ENCODE measurements around the gene AK5.

AK5 gene

DNA sequence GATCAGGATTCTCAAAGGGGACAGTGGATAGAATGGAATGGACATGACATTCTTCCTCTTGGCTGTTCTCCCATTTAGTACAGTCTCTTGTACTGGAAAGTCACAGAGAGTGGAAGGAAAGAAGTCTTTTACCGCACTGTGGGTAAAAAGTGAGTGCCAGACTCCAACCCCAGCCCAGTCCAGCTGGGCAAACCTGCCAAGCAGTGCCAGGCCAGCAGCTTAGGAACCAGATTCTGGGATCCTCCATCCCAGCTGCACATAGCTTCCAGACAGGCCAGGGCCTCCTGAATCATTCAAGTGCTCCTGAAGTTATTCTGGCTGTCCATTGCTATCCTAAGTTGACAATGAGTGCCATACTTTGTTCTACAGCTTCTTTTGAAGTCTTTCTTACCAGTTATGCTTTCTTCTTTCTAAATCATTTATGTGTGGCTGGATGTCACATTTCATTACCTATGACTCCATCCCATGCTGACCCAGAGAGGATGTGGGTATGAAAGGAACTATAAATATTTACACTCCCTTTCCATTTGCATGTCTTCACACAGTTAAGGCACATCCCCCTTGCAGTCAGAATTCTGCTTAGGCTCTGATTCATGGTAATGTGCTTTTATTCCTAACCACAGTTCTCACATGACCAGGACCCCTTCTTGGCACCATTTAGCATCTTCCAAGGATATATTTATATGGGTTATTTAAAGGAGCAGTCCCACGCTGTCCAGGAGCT lies 88.9 kb downstream of the AK5 start:
- H3K4me3 ChIP-seq (ENCODE audit: low read depth in 1 of 2, low read length in 2 of 2) = no peak overlapping the region
- no peaks in the 10 kb centered on the region for H3K36me3 ChIP-seq (ENCODE audit: control insufficient read depth in 1 of 2, insufficient read depth in 2 of 2, low read length in 2 of 2)
- H3K27ac ChIP-seq (ENCODE audit: low read depth, low read length) = no peak overlapping the region
- H3K9ac ChIP-seq (ENCODE audit: low read depth in 1 of 2, low read length in 2 of 2) = no peak overlapping the region
- H3K27me3 ChIP-seq (ENCODE audit: control insufficient read depth in 1 of 2, insufficient read depth in 2 of 2, low read length in 2 of 2) = no peaks in the 10 kb centered on the region
- H3K4me1 ChIP-seq (ENCODE audit: control insufficient read depth in 1 of 2, insufficient read depth in 2 of 2, low read length in 2 of 2) = no peaks in the 10 kb centered on the region
- H3K9me3 ChIP-seq (ENCODE audit: control insufficient read depth in 1 of 2, low read length in 2 of 2) = no peaks in the 10 kb centered on the region

DNA sequence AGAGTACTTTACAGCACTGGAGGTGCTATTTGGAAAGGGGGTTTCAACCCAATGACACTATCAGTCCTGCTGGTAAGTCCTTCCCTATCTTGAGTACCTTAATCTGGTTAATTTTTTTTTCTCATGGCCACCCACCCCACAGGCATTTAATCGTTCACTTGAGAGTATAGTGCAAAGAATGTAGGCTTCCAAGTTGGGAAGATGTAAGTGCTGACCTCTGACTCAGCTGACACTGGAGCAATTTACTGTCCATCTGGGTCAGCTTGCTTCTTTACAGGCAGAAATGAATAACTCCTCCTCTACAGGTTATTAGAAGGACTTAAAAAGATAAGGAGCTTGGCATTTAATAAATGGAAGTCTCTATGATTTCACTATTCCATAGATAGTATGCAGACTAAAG lies 89.6 kb downstream of the AK5 start:
- Histone ChIP-seq H3K27ac (ENCODE audit: low read depth, low read length) (no peak overlapping the region), H3K4me1 (ENCODE audit: control insufficient read depth in 1 of 2, insufficient read depth in 2 of 2, low read length in 2 of 2) (no peaks in the 10 kb centered on the region), H3K36me3 (ENCODE audit: control insufficient read depth in 1 of 2, insufficient read depth in 2 of 2, low read length in 2 of 2) (no peaks in the 10 kb centered on the region), H3K9ac (ENCODE audit: low read depth in 1 of 2, low read length in 2 of 2) (no peak overlapping the region), H3K9me3 (ENCODE audit: control insufficient read depth in 1 of 2, low read length in 2 of 2) (no peaks in the 10 kb centered on the region), H3K27me3 (ENCODE audit: control insufficient read depth in 1 of 2, insufficient read depth in 2 of 2, low read length in 2 of 2) (no peaks in the 10 kb centered on the region), H3K4me3 (ENCODE audit: low read depth in 1 of 2, low read length in 2 of 2) (no peak overlapping the region)

DNA sequence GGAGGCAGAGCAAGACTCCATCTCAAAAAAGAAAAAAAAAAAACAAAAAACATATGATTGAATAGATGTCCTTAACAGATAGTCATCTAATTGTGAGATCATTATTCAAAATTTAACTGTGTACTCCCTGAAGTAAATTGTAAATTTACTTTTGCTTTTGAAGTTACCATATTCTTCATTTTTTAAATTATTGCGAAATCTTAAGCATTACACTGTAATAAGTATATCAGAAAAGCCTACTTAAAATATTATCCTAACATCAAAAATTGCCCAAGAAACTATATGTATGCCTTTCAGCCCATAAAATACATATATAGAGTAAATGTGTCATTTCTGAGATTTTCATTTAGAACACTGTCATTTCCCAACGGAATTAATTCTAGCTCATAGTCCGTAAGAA lies 91.9 kb downstream of the AK5 start:
- H3K4me3 ChIP-seq (ENCODE audit: low read depth in 1 of 2, low read length in 2 of 2) = no peak overlapping the region
- H3K27ac ChIP-seq (ENCODE audit: low read depth, low read length) = no peak overlapping the region
- H3K9me3 ChIP-seq (ENCODE audit: control insufficient read depth in 1 of 2, low read length in 2 of 2) = no peaks in the 10 kb centered on the region
- no peaks in the 10 kb centered on the region for H3K4me1 ChIP-seq (ENCODE audit: control insufficient read depth in 1 of 2, insufficient read depth in 2 of 2, low read length in 2 of 2)
- no peaks in the 10 kb centered on the region for H3K36me3 ChIP-seq (ENCODE audit: control insufficient read depth in 1 of 2, insufficient read depth in 2 of 2, low read length in 2 of 2)
- no peak overlapping the region for H3K9ac ChIP-seq (ENCODE audit: low read depth in 1 of 2, low read length in 2 of 2)
- no peaks in the 10 kb centered on the region for H3K27me3 ChIP-seq (ENCODE audit: control insufficient read depth in 1 of 2, insufficient read depth in 2 of 2, low read length in 2 of 2)

DNA sequence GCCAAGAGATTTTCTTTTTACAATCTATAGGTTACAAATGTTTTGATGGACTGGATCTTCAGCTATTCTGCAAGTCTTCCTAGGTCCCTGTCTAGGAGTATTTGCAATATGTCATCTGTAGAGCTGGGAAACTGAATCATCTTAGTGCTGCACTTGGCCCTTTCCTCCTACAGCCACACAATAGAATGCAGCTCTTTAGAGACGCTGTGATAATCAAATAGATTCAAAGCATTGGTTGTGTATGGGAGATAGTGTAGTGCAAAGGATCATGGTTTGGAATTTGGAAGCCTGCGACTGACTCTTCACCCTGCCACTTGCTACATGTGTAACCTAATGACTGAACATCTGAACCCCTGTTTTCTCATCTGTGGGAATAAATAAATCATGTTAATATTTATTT lies 93.7 kb downstream of the AK5 start:
- Histone ChIP-seq H3K9me3 (ENCODE audit: control insufficient read depth in 1 of 2, low read length in 2 of 2) (no peaks in the 10 kb centered on the region), H3K9ac (ENCODE audit: low read depth in 1 of 2, low read length in 2 of 2) (no peak overlapping the region), H3K36me3 (ENCODE audit: control insufficient read depth in 1 of 2, insufficient read depth in 2 of 2, low read length in 2 of 2) (no peaks in the 10 kb centered on the region), H3K4me3 (ENCODE audit: low read depth in 1 of 2, low read length in 2 of 2) (no peak overlapping the region), H3K27ac (ENCODE audit: low read depth, low read length) (no peak overlapping the region), H3K4me1 (ENCODE audit: control insufficient read depth in 1 of 2, insufficient read depth in 2 of 2, low read length in 2 of 2) (no peaks in the 10 kb centered on the region), H3K27me3 (ENCODE audit: control insufficient read depth in 1 of 2, insufficient read depth in 2 of 2, low read length in 2 of 2) (peaks cover 0 to 3% of the 10 kb centered on the region in 2 donors)

DNA sequence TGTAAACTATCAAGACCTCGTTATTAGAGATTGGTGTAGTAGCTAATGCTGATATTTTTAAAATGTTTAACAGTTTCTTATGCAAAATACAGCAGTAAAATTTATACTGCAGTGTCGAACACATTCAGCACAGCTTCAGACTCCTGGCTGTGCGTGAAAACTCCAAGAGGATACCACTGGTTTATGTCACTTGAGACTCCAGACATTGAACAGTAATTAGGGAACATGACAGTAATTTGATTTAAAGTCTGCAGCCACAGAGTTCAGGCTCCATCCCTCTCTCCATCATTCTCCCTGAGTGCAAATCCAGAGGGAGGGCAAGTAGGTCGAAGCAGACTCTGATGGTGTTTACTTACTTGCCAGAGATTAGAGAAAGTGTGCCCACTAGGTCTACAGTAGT lies 94.2 kb downstream of the AK5 start:
- no peak overlapping the region for H3K9ac ChIP-seq (ENCODE audit: low read depth in 1 of 2, low read length in 2 of 2)
- peaks cover 0 to 3% of the 10 kb centered on the region in 2 donors for H3K27me3 ChIP-seq (ENCODE audit: control insufficient read depth in 1 of 2, insufficient read depth in 2 of 2, low read length in 2 of 2)

DNA sequence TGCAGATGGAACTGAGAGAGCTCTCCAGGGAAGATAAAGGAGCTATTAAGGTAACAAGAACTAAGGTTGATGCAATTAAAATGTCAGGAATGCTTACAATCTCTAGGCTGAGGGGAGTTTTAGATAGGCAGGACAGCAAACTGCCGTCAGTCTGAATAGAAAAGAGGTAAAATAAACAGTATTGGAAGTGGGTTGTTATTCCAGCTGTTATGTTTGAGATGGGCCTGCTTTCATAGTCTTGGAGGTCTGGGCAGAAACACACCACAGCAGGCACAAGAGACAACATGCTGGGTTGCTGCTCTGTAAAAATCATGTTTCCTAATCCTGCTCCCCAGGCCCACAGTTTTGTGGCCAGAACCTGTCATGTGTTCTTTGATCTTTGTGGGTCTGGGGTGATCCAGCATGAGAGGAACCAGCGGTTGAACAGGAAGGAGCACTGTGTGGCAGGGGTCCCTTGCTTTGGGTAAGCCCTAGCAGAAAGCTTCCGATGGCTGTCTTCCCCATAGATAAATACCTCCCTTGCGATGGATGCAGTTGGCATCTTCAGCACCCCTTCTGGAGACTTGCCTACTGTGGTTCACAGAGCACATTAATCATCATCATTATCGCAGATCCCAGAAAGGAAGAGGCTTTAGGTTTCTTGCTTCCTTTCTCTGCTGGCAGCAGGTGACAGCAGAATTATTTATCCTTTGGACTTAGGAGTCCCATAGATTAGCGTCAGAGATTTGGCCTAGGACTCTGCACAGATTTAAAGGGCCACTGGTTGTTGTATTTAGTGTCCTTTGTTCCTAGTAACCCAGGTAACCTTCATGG lies 97.1 kb downstream of the AK5 start:
- no peak overlapping the region for H3K4me3 ChIP-seq (ENCODE audit: low read depth in 1 of 2, low read length in 2 of 2)
- no peak overlapping the region for H3K9ac ChIP-seq (ENCODE audit: low read depth in 1 of 2, low read length in 2 of 2)
- peaks cover 0 to 3% of the 10 kb centered on the region in 2 donors for H3K27me3 ChIP-seq (ENCODE audit: control insufficient read depth in 1 of 2, insufficient read depth in 2 of 2, low read length in 2 of 2)
- no peak overlapping the region for H3K27ac ChIP-seq (ENCODE audit: low read depth, low read length)
- H3K4me1 ChIP-seq (ENCODE audit: control insufficient read depth in 1 of 2, insufficient read depth in 2 of 2, low read length in 2 of 2) = no peaks in the 10 kb centered on the region
- H3K9me3 ChIP-seq (ENCODE audit: control insufficient read depth in 1 of 2, low read length in 2 of 2) = no peaks in the 10 kb centered on the region
- no peaks in the 10 kb centered on the region for H3K36me3 ChIP-seq (ENCODE audit: control insufficient read depth in 1 of 2, insufficient read depth in 2 of 2, low read length in 2 of 2)

More for the DNA sequence above, 94.2 kb downstream of the AK5 start:
- H3K27ac ChIP-seq (ENCODE audit: low read depth, low read length) = no peak overlapping the region
- H3K36me3 ChIP-seq (ENCODE audit: control insufficient read depth in 1 of 2, insufficient read depth in 2 of 2, low read length in 2 of 2) = no peaks in the 10 kb centered on the region
- no peak overlapping the region for H3K4me3 ChIP-seq (ENCODE audit: low read depth in 1 of 2, low read length in 2 of 2)
- H3K9me3 ChIP-seq (ENCODE audit: control insufficient read depth in 1 of 2, low read length in 2 of 2) = no peaks in the 10 kb centered on the region
- no peaks in the 10 kb centered on the region for H3K4me1 ChIP-seq (ENCODE audit: control insufficient read depth in 1 of 2, insufficient read depth in 2 of 2, low read length in 2 of 2)

DNA sequence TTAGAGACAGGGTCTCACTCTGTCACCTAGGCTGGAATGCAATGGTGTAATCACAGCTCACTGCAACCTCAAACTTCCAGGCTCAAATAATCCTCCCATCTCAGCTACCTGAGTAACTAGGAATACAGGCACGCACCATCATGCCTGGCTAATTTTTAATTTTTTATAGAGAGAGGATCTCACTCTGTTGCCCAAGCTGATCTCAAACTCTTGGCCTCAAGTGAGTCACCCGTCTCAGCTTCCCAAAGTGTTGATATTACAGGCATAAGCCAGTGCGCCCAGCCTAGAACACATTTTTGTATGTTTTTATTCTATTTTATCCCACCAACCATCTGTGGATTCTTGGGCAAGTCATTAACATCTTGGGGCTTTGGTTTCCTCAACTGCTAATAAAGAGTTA lies 100.5 kb downstream of the AK5 start:
- Histone ChIP-seq H3K4me1 (ENCODE audit: control insufficient read depth in 1 of 2, insufficient read depth in 2 of 2, low read length in 2 of 2) (no peaks in the 10 kb centered on the region), H3K9ac (ENCODE audit: low read depth in 1 of 2, low read length in 2 of 2) (no peak overlapping the region), H3K36me3 (ENCODE audit: control insufficient read depth in 1 of 2, insufficient read depth in 2 of 2, low read length in 2 of 2) (no peaks in the 10 kb centered on the region)

DNA sequence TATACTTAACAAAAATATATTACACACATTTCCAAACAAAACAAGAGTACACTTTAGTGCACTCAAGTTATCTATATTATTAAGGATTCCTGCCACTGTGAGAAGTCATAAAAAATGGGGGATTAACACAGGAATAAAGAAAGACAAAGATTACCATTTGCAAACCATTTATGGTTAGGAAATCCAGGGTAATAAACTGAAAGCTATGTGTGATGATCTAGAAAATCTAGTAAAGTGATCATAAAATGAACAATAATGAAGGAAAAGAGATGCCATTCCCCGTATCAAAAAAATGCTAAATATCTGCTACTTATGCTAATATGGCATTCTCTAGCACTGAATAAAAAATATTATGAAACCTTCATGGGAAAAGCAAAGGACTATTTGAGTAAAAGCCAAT lies 101.4 kb downstream of the AK5 start:
- Histone ChIP-seq H3K9ac (ENCODE audit: low read depth in 1 of 2, low read length in 2 of 2) (no peak overlapping the region), H3K9me3 (ENCODE audit: control insufficient read depth in 1 of 2, low read length in 2 of 2) (no peaks in the 10 kb centered on the region), H3K36me3 (ENCODE audit: control insufficient read depth in 1 of 2, insufficient read depth in 2 of 2, low read length in 2 of 2) (no peaks in the 10 kb centered on the region)

More for the DNA sequence above, 100.5 kb downstream of the AK5 start:
- Histone ChIP-seq H3K9me3 (ENCODE audit: control insufficient read depth in 1 of 2, low read length in 2 of 2) (no peaks in the 10 kb centered on the region), H3K4me3 (ENCODE audit: low read depth in 1 of 2, low read length in 2 of 2) (no peak overlapping the region), H3K27ac (ENCODE audit: low read depth, low read length) (no peak overlapping the region), H3K27me3 (ENCODE audit: control insufficient read depth in 1 of 2, insufficient read depth in 2 of 2, low read length in 2 of 2) (peaks cover 0 to 3% of the 10 kb centered on the region in 2 donors)

DNA sequence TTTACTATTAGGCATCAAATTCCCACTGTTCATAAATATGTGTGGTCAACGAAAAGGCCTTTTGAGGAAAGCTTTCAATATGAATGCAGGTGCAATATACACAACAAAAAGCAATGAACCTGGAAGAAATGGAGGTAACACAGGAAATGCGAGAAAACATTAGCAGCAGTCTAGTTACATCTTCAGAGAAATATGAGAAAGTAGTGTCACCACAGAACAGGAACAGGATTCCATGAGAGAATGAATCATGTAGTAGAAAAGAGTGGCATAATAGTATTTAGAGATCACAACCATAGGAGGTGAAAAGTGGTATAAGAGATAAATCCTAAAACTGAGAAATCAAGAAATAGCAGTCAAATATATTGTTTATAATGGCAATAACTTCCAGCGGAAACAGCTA lies 103.7 kb downstream of the AK5 start:
- Histone ChIP-seq H3K9me3 (ENCODE audit: control insufficient read depth in 1 of 2, low read length in 2 of 2) (no peaks in the 10 kb centered on the region), H3K27me3 (ENCODE audit: control insufficient read depth in 1 of 2, insufficient read depth in 2 of 2, low read length in 2 of 2) (no peaks in the 10 kb centered on the region), H3K27ac (ENCODE audit: low read depth, low read length) (no peak overlapping the region), H3K9ac (ENCODE audit: low read depth in 1 of 2, low read length in 2 of 2) (no peak overlapping the region), H3K36me3 (ENCODE audit: control insufficient read depth in 1 of 2, insufficient read depth in 2 of 2, low read length in 2 of 2) (no peaks in the 10 kb centered on the region), H3K4me3 (ENCODE audit: low read depth in 1 of 2, low read length in 2 of 2) (no peak overlapping the region), H3K4me1 (ENCODE audit: control insufficient read depth in 1 of 2, insufficient read depth in 2 of 2, low read length in 2 of 2) (no peaks in the 10 kb centered on the region)

More for the DNA sequence above, 101.4 kb downstream of the AK5 start:
- peaks cover 0 to 3% of the 10 kb centered on the region in 2 donors for H3K27me3 ChIP-seq (ENCODE audit: control insufficient read depth in 1 of 2, insufficient read depth in 2 of 2, low read length in 2 of 2)
- no peak overlapping the region for H3K27ac ChIP-seq (ENCODE audit: low read depth, low read length)
- H3K4me3 ChIP-seq (ENCODE audit: low read depth in 1 of 2, low read length in 2 of 2) = no peak overlapping the region
- H3K4me1 ChIP-seq (ENCODE audit: control insufficient read depth in 1 of 2, insufficient read depth in 2 of 2, low read length in 2 of 2) = no peaks in the 10 kb centered on the region

DNA sequence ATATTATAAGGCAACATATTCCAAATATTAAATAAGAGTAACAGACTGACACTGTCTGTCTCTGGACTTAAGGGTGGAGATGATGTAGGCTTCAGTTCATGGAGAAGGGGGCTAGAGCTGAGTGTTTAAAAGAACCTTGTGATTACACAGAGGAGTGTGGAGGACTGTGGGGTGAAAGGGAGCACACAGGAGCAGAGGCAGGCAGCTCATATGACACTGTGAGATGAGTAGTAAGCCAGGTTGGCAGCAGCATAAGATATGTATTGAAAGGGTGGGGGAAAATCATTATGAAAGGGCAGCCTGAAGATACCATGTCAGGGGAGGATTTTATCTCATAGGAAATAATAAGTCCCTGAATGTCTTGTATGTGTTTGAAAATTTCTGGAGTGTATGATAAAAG lies 104.5 kb downstream of the AK5 start:
- Histone ChIP-seq H3K4me3 (ENCODE audit: low read depth in 1 of 2, low read length in 2 of 2) (no peak overlapping the region), H3K9me3 (ENCODE audit: control insufficient read depth in 1 of 2, low read length in 2 of 2) (no peaks in the 10 kb centered on the region), H3K4me1 (ENCODE audit: control insufficient read depth in 1 of 2, insufficient read depth in 2 of 2, low read length in 2 of 2) (no peaks in the 10 kb centered on the region), H3K36me3 (ENCODE audit: control insufficient read depth in 1 of 2, insufficient read depth in 2 of 2, low read length in 2 of 2) (no peaks in the 10 kb centered on the region), H3K27me3 (ENCODE audit: control insufficient read depth in 1 of 2, insufficient read depth in 2 of 2, low read length in 2 of 2) (no peaks in the 10 kb centered on the region), H3K27ac (ENCODE audit: low read depth, low read length) (no peak overlapping the region), H3K9ac (ENCODE audit: low read depth in 1 of 2, low read length in 2 of 2) (no peak overlapping the region)
